Liver (tissue), 3 donors: ENCODE data around the gene HBE1.

Experiments
- ATF3 ChIP-seq: IDR thresholded peaks from 2 replicates; pipeline ENCODE4 v1.6.1; 2016; ENCODE audit warnings: antibody characterized with exemption
- CTCF ChIP-seq: fragments of 150-350 bp; IDR thresholded peaks from 2 replicates; pipeline ENCODE4 v1.5.1; 2017; ENCODE audit warnings: improper control_type of control experiment, low read depth, low read length; ENCODE audit not compliant: missing input control
- FOXA1 ChIP-seq: IDR thresholded peaks from 2 replicates; pipeline ENCODE4 v1.6.1; 2016; ENCODE audit warnings: antibody characterized with exemption
- donor health status: healthy.
- donor health status: healthy.

- TF ChIP-seq ATF3 (no peak), CTCF (no peak), FOXA1 (no peak)
Measured at GRCh38 chr11:5288108-5288905, 18.6 kb upstream of the HBE1 start.
